Caco-2 (cell line): Measurements from ENCODE around the gene ZNF438. TPM values are rescaled to one million over a fixed set of nuclear protein-coding genes. Genes with fewer than 3 reads are reported as not detected.

Experiments
- BruUV-seq: library from RNA; stranded (reverse); fragments of 400-500 nt; replicated peaks from 2 replicates; lab custom pipeline; 2021; lab: Mats Ljungman, UMichigan
- CTCF ChIA-PET: fragments of 300-600 bp; sonication (Branson Sonifier 250); formaldehyde crosslinking; loops from one replicate; lab custom pipeline; 2022; ENCODE audit warnings: antibody characterized with exemption; lab: Charles Lee
- POLR2A ChIA-PET: fragments of 300-600 bp; sonication (Branson Sonifier 250); formaldehyde crosslinking; loops from one replicate; lab custom pipeline; 2022; ENCODE audit warnings: antibody characterized with exemption; lab: Charles Lee
- DNase-seq, 2 experiments: peaks; one replicate each; pipeline versions ENCODE4 v3.0.0 to v3.0.0-alpha.2; 2020 to 2022
- H3K27me3 ChIP-seq: replicated peaks from 2 replicates; pipeline ENCODE4 v1.6.0; 2011; ENCODE audit warnings: low read length; ENCODE audit not compliant: control insufficient read depth, insufficient read depth
- H3K36me3 ChIP-seq: 2 replicates; pipeline ENCODE4 v1.5.1; 2011; ENCODE audit warnings: low read length; ENCODE audit not compliant: control insufficient read depth, insufficient read depth
- H3K4me1 ChIP-seq: fragments of 250-450 bp; sonication (Bioruptor Pico); 2 replicates; pipeline ENCODE4 v1.5.1; 2020; ENCODE audit warnings: mild to moderate bottlenecking
- H3K4me3 ChIP-seq: 2 replicates; pipeline ENCODE4 v1.5.1; 2011; ENCODE audit warnings: low read depth, mild to moderate bottlenecking, control low read depth, low read length
- H3K9me3 ChIP-seq: fragments of 250-450 bp; sonication (Bioruptor Pico); 2 replicates; pipeline ENCODE4 v1.5.1; 2020; ENCODE audit warnings: mild to moderate bottlenecking, moderate library complexity
- H3K27ac Mint-ChIP-seq: one replicate; pipeline ENCODE4 v1.8.0; 2022; ENCODE audit warnings: mixed read lengths; ENCODE audit not compliant: unreplicated experiment
- H3K27me3 Mint-ChIP-seq: one replicate; pipeline ENCODE4 v1.8.0; 2022; ENCODE audit warnings: mixed read lengths; ENCODE audit not compliant: insufficient read depth, unreplicated experiment
- H3K36me3 Mint-ChIP-seq: one replicate; pipeline ENCODE4 v1.8.0; 2022; ENCODE audit warnings: mild to moderate bottlenecking, mixed read lengths; ENCODE audit not compliant: insufficient read depth, unreplicated experiment
- H3K4me1 Mint-ChIP-seq: one replicate; pipeline ENCODE4 v1.8.0; 2022; ENCODE audit warnings: low read depth, mixed read lengths; ENCODE audit not compliant: unreplicated experiment
- H3K4me3 Mint-ChIP-seq: one replicate; pipeline ENCODE4 v1.8.0; 2022; ENCODE audit warnings: mild to moderate bottlenecking, moderate library complexity, mixed read lengths; ENCODE audit not compliant: unreplicated experiment
- H3K9me3 Mint-ChIP-seq: one replicate; pipeline ENCODE4 v1.8.0; 2022; ENCODE audit warnings: mixed read lengths; ENCODE audit not compliant: unreplicated experiment
- CTCF ChIP-seq, 2 experiments: fragments of 200-600 bp in 1 of 2; IDR thresholded peaks; 1 replicate in 1 of 2; 2 replicates in 1 of 2; pipeline versions ENCODE4 v1.5.1 to v1.8.0; 2011 to 2022; ENCODE audit warnings: antibody characterized with exemption in 1 of 2, control low read depth in 1 of 2, inconsistent platforms in 1 of 2, low read depth in 1 of 2, low read length in 1 of 2, mild to moderate bottlenecking in 1 of 2, moderate library complexity in 1 of 2; ENCODE audit not compliant: insufficient read depth in 1 of 2, severe bottlenecking in 1 of 2, unreplicated experiment in 1 of 2
- intact Hi-C: fragments of 100-400 bp; cut with micrococcal nuclease; formaldehyde crosslinking; loops from one replicate; pipeline ENCODE4 v1.10.0; 2022; ENCODE audit not compliant: unreplicated experiment
- total RNA-seq: library from RNA; stranded (reverse); gene quantifications from 2 replicates; pipeline ENCODE4 v1.2.3, GENCODE V29; 2022

ZNF438 gene
- total RNA-seq, 1 experiment from 2014 or later, result 1.00 TPM

- Histone ChIP-seq H3K36me3 (no peaks in the 10 kb centered on the region), H3K9me3 (no peaks in the 10 kb centered on the region), H3K27me3 (no peaks in the 10 kb centered on the region), H3K4me1 (no peaks in the 10 kb centered on the region), H3K4me3 (no peak overlapping the region)
- Mint-ChIP-seq H3K27me3 (no peaks in the 10 kb centered on the region), H3K9me3 (no peaks in the 10 kb centered on the region), H3K4me3 (no peak overlapping the region), H3K36me3 (no peaks in the 10 kb centered on the region), H3K27ac (no peak overlapping the region), H3K4me1 (no peaks in the 10 kb centered on the region)
- POLR2A ChIA-PET, result no interaction called here
- intact Hi-C loops, result no loop called here
- no TSS peak for BruUV-seq
- CTCF ChIA-PET, result no interaction called here
- no peak for TF ChIP-seq CTCF (IDR thresholded peaks at IDR 0.05; ENCODE audit: insufficient read depth in 1 of 2, low read depth in 1 of 2, low read length in 1 of 2, severe bottlenecking in 1 of 2, unreplicated experiment in 1 of 2)
- DNase-seq, result no peak
Observed at GRCh38 chr10:30868611-30869010, 163.1 kb downstream of the ZNF438 start.

DNA sequence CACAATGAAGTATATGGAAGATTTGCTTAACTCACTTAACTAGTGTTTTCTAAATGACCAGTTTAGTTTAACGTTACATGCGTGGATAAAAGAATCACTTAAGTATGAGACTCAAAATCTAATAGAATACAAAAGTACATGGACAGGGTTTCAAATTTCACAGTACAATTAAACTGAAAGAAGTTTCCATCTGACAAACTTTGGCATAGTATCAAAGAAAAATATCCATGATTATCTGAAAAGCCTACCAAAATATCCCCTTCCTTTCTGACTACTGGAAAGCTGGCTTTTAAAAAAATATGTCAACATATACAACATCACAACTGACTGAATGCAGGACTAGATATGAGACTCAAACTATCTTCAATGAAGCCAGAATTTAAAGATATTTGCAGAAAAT lies 164.8 kb downstream of the ZNF438 start:
- intact Hi-C loops, result no loop called here
- H3K36me3 ChIP-seq, result no peaks in the 10 kb centered on the region
- no peak overlapping the region for H3K4me3 ChIP-seq
- Mint-ChIP-seq H3K36me3 (no peaks in the 10 kb centered on the region), H3K4me1 (no peaks in the 10 kb centered on the region), H3K9me3 (no peaks in the 10 kb centered on the region), H3K27ac (no peak overlapping the region), H3K4me3 (no peak overlapping the region), H3K27me3 (no peaks in the 10 kb centered on the region)
- no peaks in the 10 kb centered on the region for H3K4me1 ChIP-seq
- no peak for DNase-seq
- no peak for TF ChIP-seq CTCF (IDR thresholded peaks at IDR 0.05; ENCODE audit: insufficient read depth in 1 of 2, low read depth in 1 of 2, low read length in 1 of 2, severe bottlenecking in 1 of 2, unreplicated experiment in 1 of 2)
- no peaks in the 10 kb centered on the region for H3K27me3 ChIP-seq
- no peaks in the 10 kb centered on the region for H3K9me3 ChIP-seq
- ChIA-PET POLR2A (no interaction called here), CTCF (interaction anchor here (0.7 kb wide), 1 partner anchor 151 kb away, joined by 4 read pairs; no protein-coding TSS in a partner anchor)
- BruUV-seq, result no TSS peak

GRCh38 chr10:30865141-30865926 lies 166.3 kb downstream of the ZNF438 start:
- Mint-ChIP-seq H3K36me3 (no peaks in the 10 kb centered on the region), H3K4me1 (no peaks in the 10 kb centered on the region), H3K4me3 (no peak overlapping the region), H3K27me3 (peaks cover 2% of the 10 kb centered on the region), H3K9me3 (no peaks in the 10 kb centered on the region), H3K27ac (no peak overlapping the region)
- H3K27me3 ChIP-seq, result no peaks in the 10 kb centered on the region
- no peaks in the 10 kb centered on the region for H3K4me1 ChIP-seq
- no peaks in the 10 kb centered on the region for H3K9me3 ChIP-seq
- ChIA-PET CTCF (no interaction called here), POLR2A (no interaction called here)
- no peak for TF ChIP-seq CTCF (IDR thresholded peaks at IDR 0.05; ENCODE audit: insufficient read depth in 1 of 2, low read depth in 1 of 2, low read length in 1 of 2, severe bottlenecking in 1 of 2, unreplicated experiment in 1 of 2)
- DNase-seq, result peak in 1 of 2 experiments; percentile 18
- no peak overlapping the region for H3K4me3 ChIP-seq
- H3K36me3 ChIP-seq, result no peaks in the 10 kb centered on the region
- BruUV-seq, result no TSS peak
- intact Hi-C loops, result no loop called here
